ENCODE measurements around the gene RTP3.
A peak's percentile ranks its signal among the peaks of the same experiment; 100 is the strongest.
"Not testable (repeated sequence)": the region's sequence is repeated elsewhere in the genome, so short reads cannot be mapped to it uniquely, and the experiment has no call there.

The RTP3 gene

DNA sequence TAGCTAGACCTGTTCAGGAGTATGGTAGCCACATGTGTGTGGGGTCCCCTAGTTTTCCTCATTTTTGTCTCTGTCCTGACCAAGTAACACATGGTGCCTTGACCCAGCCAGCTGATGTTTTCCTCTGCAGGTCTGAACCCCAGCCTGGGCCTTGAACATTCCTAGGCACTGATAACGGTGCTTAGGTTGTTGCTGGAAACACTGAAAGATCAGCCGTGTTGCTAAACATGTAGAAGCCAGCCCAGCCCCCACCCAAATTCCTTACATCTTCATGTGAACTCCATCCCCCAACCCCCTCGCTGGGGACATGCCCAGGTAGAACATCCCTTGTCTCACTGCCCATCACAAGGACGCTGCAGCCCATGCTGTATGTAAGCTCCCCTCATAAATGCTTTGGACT lies 18.7 kb downstream of the RTP3 start:
- FAIRE-seq (no peak), DNase-seq (ENCODE audit: insufficient read length, low spot score) (no peak)

GRCh38 chr3:46517016-46517783 lies 19.4 kb downstream of the RTP3 start:
- no peak for FAIRE-seq

GRCh38 chr3:46517784-46518181 lies 20.0 kb downstream of the RTP3 start:
- DNase-seq (ENCODE audit: insufficient read length, low spot score), result no peak
- no peak for FAIRE-seq

More at GRCh38 chr3:46517016-46517783, 19.4 kb downstream of the RTP3 start:
- DNase-seq (ENCODE audit: insufficient read length, low spot score), result no peak

GRCh38 chr3:46519952-46520351 lies 22.2 kb downstream of the RTP3 start:
- DNase-seq (ENCODE audit: insufficient read length, low spot score), result no peak
- no peak for FAIRE-seq

GRCh38 chr3:46520531-46520930 lies 22.8 kb downstream of the RTP3 start:
- FAIRE-seq, result no peak
- DNase-seq (ENCODE audit: insufficient read length, low spot score), result no peak

- no peak for DNase-seq (ENCODE audit: insufficient read length, low spot score)
- FAIRE-seq, result no peak
These were observed 23.3 kb downstream of the RTP3 start for GRCh38 chr3:46521096-46521495.

- DNase-seq (ENCODE audit: insufficient read length, low spot score); FAIRE-seq: not testable (repeated sequence)
These were observed 24.4 kb downstream of the RTP3 start for GRCh38 chr3:46522201-46522600.

- no peak for FAIRE-seq
- no peak for DNase-seq (ENCODE audit: insufficient read length, low spot score)
These were observed 25.8 kb downstream of the RTP3 start for GRCh38 chr3:46523556-46523955.

GRCh38 chr3:46524008-46524407 lies 26.2 kb downstream of the RTP3 start:
- DNase-seq (ENCODE audit: insufficient read length, low spot score) (no peak), FAIRE-seq (no peak)

DNA sequence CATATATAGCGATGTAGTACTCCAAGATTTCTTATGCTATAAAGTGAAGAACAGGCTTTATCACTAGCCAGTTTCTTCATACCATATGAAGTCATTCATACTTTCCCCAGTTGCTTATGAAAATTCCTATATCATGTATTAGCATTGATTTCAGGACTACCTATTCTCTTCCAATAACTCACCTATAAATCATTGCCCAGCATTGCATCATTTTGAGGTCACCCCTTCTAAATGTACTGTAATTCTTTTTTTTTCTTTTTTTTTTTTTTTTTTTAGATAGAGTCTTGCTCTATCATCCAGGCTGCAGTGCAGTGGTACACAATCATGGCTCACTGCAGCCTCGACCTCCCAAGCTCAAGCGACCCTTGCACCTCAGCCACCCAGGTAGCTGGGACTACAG lies 27.1 kb downstream of the RTP3 start:
- FAIRE-seq, result no peak
- no peak for DNase-seq (ENCODE audit: insufficient read length, low spot score)

- peak; percentile 11 for FAIRE-seq
- DNase-seq (ENCODE audit: insufficient read length, low spot score), result no peak
These were observed 29.5 kb downstream of the RTP3 start for GRCh38 chr3:46527239-46527638.

DNA sequence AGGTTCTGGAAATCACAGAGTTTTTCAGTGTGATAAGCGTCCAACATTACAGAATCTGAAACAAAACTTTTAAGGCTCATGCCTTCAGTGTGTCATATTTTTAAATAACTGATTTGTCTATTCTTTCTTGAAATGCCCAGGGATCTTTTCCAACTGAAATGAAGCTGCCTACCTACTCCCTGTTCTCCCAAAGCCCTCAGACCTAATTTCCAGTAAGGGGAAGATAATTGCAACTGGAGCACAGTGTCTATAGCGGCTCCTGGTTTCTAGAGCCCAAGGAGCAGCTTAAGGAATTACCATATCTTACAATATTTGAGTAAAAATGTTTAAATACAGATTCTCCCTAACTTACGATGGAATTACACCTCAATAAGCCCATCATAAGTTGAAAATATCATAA lies 35.3 kb downstream of the RTP3 start:
- DNase-seq (ENCODE audit: insufficient read length, low spot score) (no peak), FAIRE-seq (no peak)

GRCh38 chr3:46535746-46536145 lies 38.0 kb downstream of the RTP3 start:
- no peak for FAIRE-seq
- no peak for DNase-seq (ENCODE audit: insufficient read length, low spot score)

GRCh38 chr3:46536758-46537157 lies 39.0 kb downstream of the RTP3 start:
- DNase-seq (ENCODE audit: insufficient read length, low spot score) (no peak), FAIRE-seq (peak; percentile 18)

DNA sequence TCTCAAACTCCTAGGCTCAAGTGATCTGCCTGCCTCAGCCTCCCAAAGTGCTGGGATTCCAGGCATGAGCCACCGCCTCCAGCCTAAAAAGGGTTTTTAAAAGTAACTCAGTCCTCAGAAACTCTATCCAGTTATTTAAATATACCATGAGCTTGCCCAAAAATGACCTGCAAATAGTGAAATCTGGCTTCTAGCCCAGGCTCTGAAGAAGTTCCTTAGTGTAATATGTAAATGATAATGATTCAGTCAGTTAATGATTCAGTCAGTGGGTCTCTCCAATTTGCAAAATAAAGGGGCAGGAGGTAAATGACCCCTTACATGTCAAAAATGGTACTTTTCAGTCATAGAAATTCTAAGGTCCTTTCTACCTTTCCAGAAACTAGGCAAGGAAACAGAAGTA lies 39.5 kb downstream of the RTP3 start:
- DNase-seq (ENCODE audit: insufficient read length, low spot score) (no peak), FAIRE-seq (peak; percentile 79)

GRCh38 chr3:46537779-46538178 lies 40.0 kb downstream of the RTP3 start:
- DNase-seq (ENCODE audit: insufficient read length, low spot score) (no peak), FAIRE-seq (no peak)

DNA sequence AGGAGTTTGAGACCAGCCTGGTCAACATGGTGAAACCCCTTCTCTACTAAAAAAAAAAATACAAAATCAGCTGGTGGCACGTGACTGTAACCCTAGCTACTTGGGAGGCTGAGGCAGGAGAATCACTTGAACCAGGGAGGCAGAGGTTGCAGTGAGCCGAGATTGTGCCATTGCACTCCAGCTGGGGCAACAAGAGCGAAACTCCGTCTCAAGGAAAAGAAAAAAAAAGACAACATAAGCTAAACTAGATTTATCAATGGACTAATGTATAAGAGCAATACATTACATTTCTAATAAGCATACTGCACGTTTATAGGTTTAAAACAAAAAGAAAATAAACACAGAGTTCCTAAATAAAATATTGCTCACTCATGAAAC lies 40.6 kb downstream of the RTP3 start:
- not testable (repeated sequence) for FAIRE-seq

GRCh38 chr3:46538803-46539442 lies 41.1 kb downstream of the RTP3 start:
- DNase-seq (ENCODE audit: insufficient read length, low spot score) (peak; percentile 35), FAIRE-seq (peak; percentile 99)

More for the DNA sequence above, 40.6 kb downstream of the RTP3 start:
- DNase-seq (ENCODE audit: insufficient read length, low spot score), result not testable (repeated sequence)

GRCh38 chr3:46539443-46540005 lies 41.7 kb downstream of the RTP3 start:
- no peak for DNase-seq (ENCODE audit: insufficient read length, low spot score)
- FAIRE-seq, result no peak

DNA sequence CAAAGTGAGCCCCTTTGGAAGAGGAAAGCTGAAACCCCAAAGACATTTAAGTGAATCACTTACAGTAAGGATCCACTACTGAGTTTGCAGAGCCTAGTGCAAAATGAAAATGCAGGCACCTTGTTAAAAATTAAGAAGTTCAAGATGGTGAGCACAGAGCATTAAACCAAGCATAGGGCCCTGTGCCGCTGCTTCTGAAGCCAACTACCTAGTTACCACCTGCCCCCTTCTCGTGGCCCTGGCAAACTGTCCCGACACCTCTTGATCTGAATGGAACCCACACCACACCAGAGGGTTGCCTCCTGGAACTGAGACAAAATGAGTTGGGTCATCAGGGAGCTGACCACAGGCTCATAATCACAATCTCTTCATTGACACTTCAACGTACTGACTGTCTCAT lies 42.8 kb downstream of the RTP3 start:
- FAIRE-seq (peak; percentile 52), DNase-seq (ENCODE audit: insufficient read length, low spot score) (no peak)

GRCh38 chr3:46541835-46542234 lies 44.1 kb downstream of the RTP3 start:
- peak; percentile 90 for FAIRE-seq
- DNase-seq (ENCODE audit: insufficient read length, low spot score), result no peak

GRCh38 chr3:46542344-46542743 lies 44.6 kb downstream of the RTP3 start:
- DNase-seq (ENCODE audit: insufficient read length, low spot score), result no peak
- no peak for FAIRE-seq

Data from GM19239 (cell line).